ENCODE results near the gene RRP15. TPM values are rescaled to one million over a fixed set of nuclear protein-coding genes. Genes with fewer than 3 reads are reported as not detected.

The RRP15 gene
- total and polyA plus RNA-seq, 2 donors (not counting 1 experiment from before 2014, with no cell fraction given): 6.9 to 8.6 TPM

GRCh38 chr1:218357893-218358232 is 72.8 kb downstream of the RRP15 start:
- no peak overlapping the region for H3K4me3 ChIP-seq (replicated peaks in 1 of 4; ENCODE audit: control extremely low read depth in 1 of 4, insufficient read depth in 1 of 4, low read depth in 3 of 4, low read length in 4 of 4)
- no peaks in the 10 kb centered on the region for H4K20me1 ChIP-seq (ENCODE audit: control insufficient read depth, extremely low read depth, insufficient read depth, low read length)
- no peaks in the 10 kb centered on the region for H3K79me2 ChIP-seq (ENCODE audit: control insufficient read depth, insufficient read depth, low read length)
- no peaks in the 10 kb centered on the region for H3K4me1 ChIP-seq (ENCODE audit: control insufficient read depth, extremely low read depth, insufficient read depth, low read length)
- H2AFZ ChIP-seq (ENCODE audit: low read length): no peak overlapping the region
- no peak overlapping the region for H3K9ac ChIP-seq (ENCODE audit: insufficient read depth, low read length)
- no peaks in the 10 kb centered on the region for H3K27me3 ChIP-seq (ENCODE audit: control insufficient read depth, insufficient read depth, low read length)
- no peak overlapping the region for H3K4me2 ChIP-seq (ENCODE audit: extremely low read depth, insufficient read depth, low read length)
- H3K36me3 ChIP-seq (ENCODE audit: control insufficient read depth, insufficient read depth, low read length): no peaks in the 10 kb centered on the region
- H3K27ac ChIP-seq (ENCODE audit: insufficient read depth, low read length): no peak overlapping the region
- no peaks in the 10 kb centered on the region for H3K9me3 ChIP-seq (ENCODE audit: control insufficient read depth, insufficient read depth, low read depth, low read length)
- peak in 1 of 2 donors; percentile 29 for DNase-seq (ENCODE audit: low read depth in 2 of 2)
- TF ChIP-seq EZH2 (IDR thresholded peaks at IDR 0.05; ENCODE audit: low read length, missing control alignments): no peak
- TF ChIP-seq, protein P1, sequence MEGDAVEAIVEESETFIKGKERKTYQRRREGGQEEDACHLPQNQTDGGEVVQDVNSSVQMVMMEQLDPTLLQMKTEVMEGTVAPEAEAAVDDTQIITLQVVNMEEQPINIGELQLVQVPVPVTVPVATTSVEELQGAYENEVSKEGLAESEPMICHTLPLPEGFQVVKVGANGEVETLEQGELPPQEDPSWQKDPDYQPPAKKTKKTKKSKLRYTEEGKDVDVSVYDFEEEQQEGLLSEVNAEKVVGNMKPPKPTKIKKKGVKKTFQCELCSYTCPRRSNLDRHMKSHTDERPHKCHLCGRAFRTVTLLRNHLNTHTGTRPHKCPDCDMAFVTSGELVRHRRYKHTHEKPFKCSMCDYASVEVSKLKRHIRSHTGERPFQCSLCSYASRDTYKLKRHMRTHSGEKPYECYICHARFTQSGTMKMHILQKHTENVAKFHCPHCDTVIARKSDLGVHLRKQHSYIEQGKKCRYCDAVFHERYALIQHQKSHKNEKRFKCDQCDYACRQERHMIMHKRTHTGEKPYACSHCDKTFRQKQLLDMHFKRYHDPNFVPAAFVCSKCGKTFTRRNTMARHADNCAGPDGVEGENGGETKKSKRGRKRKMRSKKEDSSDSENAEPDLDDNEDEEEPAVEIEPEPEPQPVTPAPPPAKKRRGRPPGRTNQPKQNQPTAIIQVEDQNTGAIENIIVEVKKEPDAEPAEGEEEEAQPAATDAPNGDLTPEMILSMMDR (conservative IDR thresholded peaks at IDR 0.05 in 1 of 2, IDR thresholded peaks at IDR 0.05 in 1 of 2; ENCODE audit: low read depth in 1 of 2, low read length in 2 of 2): no peak

DNA sequence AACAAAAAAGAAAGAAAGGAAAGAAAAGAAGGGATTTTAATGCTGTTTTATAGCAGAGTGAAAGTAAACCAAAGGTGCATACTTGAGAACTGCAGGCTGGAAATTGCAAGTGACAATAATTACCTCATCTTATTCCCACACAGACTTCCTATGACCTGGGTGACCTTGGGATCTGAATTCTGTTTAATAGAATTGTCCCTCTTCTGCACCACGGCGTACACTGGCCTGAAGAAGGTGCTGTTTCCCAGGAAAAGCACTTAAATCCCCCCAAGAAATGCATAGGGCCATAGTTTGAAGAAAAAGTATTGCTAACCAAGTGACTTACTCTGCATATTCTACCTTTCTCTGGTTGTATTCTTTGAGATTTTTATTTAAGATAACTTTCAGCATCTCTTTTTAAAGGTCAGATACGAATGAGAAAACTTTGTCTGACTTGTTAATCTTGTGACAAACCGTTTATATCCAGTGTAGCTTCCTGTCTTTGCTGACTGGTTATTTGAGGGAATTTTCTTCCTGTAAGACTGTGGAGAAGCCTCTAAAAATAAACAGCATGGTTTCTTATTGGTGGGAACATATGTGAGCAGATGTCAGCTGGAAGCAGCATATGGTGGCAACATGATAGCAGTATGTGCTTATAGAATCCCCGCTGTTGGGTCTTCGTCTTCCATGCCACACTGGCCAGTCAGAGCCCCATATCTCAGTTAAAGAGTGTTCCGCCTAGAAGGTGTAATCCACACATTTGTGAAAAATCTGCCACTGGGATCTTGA is 76.4 kb downstream of the RRP15 start:
- H3K36me3 ChIP-seq (ENCODE audit: control insufficient read depth, insufficient read depth, low read length): no peaks in the 10 kb centered on the region
- H3K9me3 ChIP-seq (ENCODE audit: control insufficient read depth, insufficient read depth, low read depth, low read length): no peaks in the 10 kb centered on the region
- no peak overlapping the region for H3K4me3 ChIP-seq (replicated peaks in 1 of 4; ENCODE audit: control extremely low read depth in 1 of 4, insufficient read depth in 1 of 4, low read depth in 3 of 4, low read length in 4 of 4)
- no peak overlapping the region for H3K27ac ChIP-seq (ENCODE audit: insufficient read depth, low read length)
- no peak overlapping the region for H2AFZ ChIP-seq (ENCODE audit: low read length)
- TF ChIP-seq, protein P1 (conservative IDR thresholded peaks at IDR 0.05 in 1 of 2, IDR thresholded peaks at IDR 0.05 in 1 of 2; ENCODE audit: low read depth in 1 of 2, low read length in 2 of 2): peak; percentile 73 to 86
- TF ChIP-seq EZH2 (IDR thresholded peaks at IDR 0.05; ENCODE audit: low read length, missing control alignments): no peak
- H3K4me2 ChIP-seq (ENCODE audit: extremely low read depth, insufficient read depth, low read length): no peak overlapping the region
- no peaks in the 10 kb centered on the region for H3K79me2 ChIP-seq (ENCODE audit: control insufficient read depth, insufficient read depth, low read length)
- peak; percentile 51 to 83 for DNase-seq (ENCODE audit: low read depth in 2 of 2)
- no peaks in the 10 kb centered on the region for H3K27me3 ChIP-seq (ENCODE audit: control insufficient read depth, insufficient read depth, low read length)
- H4K20me1 ChIP-seq (ENCODE audit: control insufficient read depth, extremely low read depth, insufficient read depth, low read length): no peaks in the 10 kb centered on the region
- peaks cover 11% of the 10 kb centered on the region for H3K4me1 ChIP-seq (ENCODE audit: control insufficient read depth, extremely low read depth, insufficient read depth, low read length)
- no peak overlapping the region for H3K9ac ChIP-seq (ENCODE audit: insufficient read depth, low read length)

DNA sequence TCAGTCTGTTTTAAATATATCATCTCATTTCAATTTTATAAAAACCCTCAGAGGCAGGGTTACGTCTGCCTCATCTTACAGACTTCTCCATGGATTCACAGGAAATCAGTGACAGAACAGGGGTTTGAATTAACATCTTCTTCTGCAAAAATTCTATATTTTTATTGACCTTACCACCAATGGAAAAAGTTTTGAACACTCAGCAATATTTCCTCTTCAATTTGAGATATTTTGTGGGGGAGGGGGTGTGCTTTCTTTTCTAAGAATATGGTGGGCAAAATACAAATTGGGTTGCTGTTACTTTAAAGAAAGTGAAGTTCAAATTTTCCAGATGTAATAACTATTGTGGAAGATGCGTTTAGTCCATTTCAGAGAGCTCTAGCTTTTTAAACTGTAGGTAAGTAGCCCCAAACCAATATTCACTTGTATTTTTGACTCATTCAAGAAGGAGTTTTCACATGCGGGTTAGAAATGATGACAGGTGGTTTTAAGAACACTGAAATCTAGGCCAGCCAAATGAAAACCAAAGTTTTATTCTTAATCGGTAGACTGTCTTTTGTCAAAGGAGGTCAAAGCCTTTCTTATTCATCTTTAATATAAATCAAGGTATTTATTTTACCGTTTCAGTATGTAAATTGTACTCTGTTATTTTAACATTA is 77.5 kb downstream of the RRP15 start:
- DNase-seq (ENCODE audit: low read depth in 2 of 2): no peak
- H3K9me3 ChIP-seq (ENCODE audit: control insufficient read depth, insufficient read depth, low read depth, low read length): no peaks in the 10 kb centered on the region
- no peak overlapping the region for H3K27ac ChIP-seq (ENCODE audit: insufficient read depth, low read length)
- H3K9ac ChIP-seq (ENCODE audit: insufficient read depth, low read length): no peak overlapping the region
- H3K4me2 ChIP-seq (ENCODE audit: extremely low read depth, insufficient read depth, low read length): no peak overlapping the region
- H3K36me3 ChIP-seq (ENCODE audit: control insufficient read depth, insufficient read depth, low read length): no peaks in the 10 kb centered on the region
- no peaks in the 10 kb centered on the region for H3K27me3 ChIP-seq (ENCODE audit: control insufficient read depth, insufficient read depth, low read length)
- no peaks in the 10 kb centered on the region for H3K79me2 ChIP-seq (ENCODE audit: control insufficient read depth, insufficient read depth, low read length)
- no peak overlapping the region for H3K4me3 ChIP-seq (replicated peaks in 1 of 4; ENCODE audit: control extremely low read depth in 1 of 4, insufficient read depth in 1 of 4, low read depth in 3 of 4, low read length in 4 of 4)
- H2AFZ ChIP-seq (ENCODE audit: low read length): no peak overlapping the region
- TF ChIP-seq, protein P1 (conservative IDR thresholded peaks at IDR 0.05 in 1 of 2, IDR thresholded peaks at IDR 0.05 in 1 of 2; ENCODE audit: low read depth in 1 of 2, low read length in 2 of 2): no peak
- TF ChIP-seq EZH2 (IDR thresholded peaks at IDR 0.05; ENCODE audit: low read length, missing control alignments): no peak
- no peaks in the 10 kb centered on the region for H4K20me1 ChIP-seq (ENCODE audit: control insufficient read depth, extremely low read depth, insufficient read depth, low read length)
- H3K4me1 ChIP-seq (ENCODE audit: control insufficient read depth, extremely low read depth, insufficient read depth, low read length): peaks cover 15% of the 10 kb centered on the region
